SU-DHL-6 (cell line): ENCODE measurements around the gene GUK1.

Experiments used
- EZH2phosphoT487 ChIP-seq: fragments of 200-600 bp; sonication (generic), shearing (Covaris generic); conservative IDR thresholded peaks from 2 replicates; pipeline ENCODE4 v1.6.1; 2018; ENCODE audit warnings: mild to moderate bottlenecking, antibody characterized with exemption, low read length, moderate library complexity, mixed read lengths
- TF ChIP-seq, protein P1 (sequence below): fragments of 200-600 bp; sonication (generic); IDR thresholded peaks from one replicate; pipeline ENCODE4 v1.5.1; 2017; ENCODE audit warnings: antibody characterized with exemption, mild to moderate bottlenecking, low read length, moderate library complexity; ENCODE audit not compliant: insufficient read depth, poor library complexity, severe bottlenecking

DNA sequence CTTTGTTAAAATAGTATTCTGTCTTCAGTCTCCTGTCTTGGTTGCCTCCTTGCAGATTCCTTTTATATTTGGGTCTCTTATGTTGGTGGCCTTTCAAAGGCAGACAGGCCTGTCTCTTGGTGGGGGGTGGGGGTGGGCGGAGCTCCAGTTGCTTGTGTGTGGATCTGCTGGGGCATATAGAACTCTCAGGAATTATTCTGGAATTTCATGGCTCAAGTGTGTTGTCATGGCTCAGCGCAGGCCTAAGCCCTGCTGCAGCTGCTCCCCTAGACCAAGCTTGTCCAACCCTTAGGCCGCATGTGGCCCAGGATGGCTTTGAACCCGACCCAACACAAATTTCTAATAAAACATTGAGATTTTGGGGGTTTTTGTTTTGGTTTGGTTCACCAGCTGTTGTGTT lies 44.9 kb upstream of the GUK1 start:
- TF ChIP-seq, protein P1, sequence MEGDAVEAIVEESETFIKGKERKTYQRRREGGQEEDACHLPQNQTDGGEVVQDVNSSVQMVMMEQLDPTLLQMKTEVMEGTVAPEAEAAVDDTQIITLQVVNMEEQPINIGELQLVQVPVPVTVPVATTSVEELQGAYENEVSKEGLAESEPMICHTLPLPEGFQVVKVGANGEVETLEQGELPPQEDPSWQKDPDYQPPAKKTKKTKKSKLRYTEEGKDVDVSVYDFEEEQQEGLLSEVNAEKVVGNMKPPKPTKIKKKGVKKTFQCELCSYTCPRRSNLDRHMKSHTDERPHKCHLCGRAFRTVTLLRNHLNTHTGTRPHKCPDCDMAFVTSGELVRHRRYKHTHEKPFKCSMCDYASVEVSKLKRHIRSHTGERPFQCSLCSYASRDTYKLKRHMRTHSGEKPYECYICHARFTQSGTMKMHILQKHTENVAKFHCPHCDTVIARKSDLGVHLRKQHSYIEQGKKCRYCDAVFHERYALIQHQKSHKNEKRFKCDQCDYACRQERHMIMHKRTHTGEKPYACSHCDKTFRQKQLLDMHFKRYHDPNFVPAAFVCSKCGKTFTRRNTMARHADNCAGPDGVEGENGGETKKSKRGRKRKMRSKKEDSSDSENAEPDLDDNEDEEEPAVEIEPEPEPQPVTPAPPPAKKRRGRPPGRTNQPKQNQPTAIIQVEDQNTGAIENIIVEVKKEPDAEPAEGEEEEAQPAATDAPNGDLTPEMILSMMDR: no peak
- no peak for TF ChIP-seq EZH2phosphoT487
